ENCODE data around the gene CFAP20DC. TPM values are rescaled to one million over a fixed set of nuclear protein-coding genes. Genes with fewer than 3 reads are reported as not detected.

CFAP20DC gene
- total RNA-seq, 1 donor, result 2.2 TPM

GRCh38 chr3:58749948-58750347 lies 299.9 kb downstream of the CFAP20DC start:
- Histone ChIP-seq H3K4me1 (ENCODE audit: insufficient read depth, low read length) (no peaks in the 10 kb centered on the region), H3K4me3 (ENCODE audit: insufficient read depth, low read length) (no peak overlapping the region), H3K79me2 (ENCODE audit: insufficient read depth, low read length) (no peaks in the 10 kb centered on the region), H3K9me3 (ENCODE audit: low read depth, low read length) (no peaks in the 10 kb centered on the region), H3K27me3 (ENCODE audit: insufficient read depth, low read length) (no peaks in the 10 kb centered on the region), H3K27ac (ENCODE audit: low read depth, low read length) (no peak overlapping the region), H3K36me3 (ENCODE audit: insufficient read depth, low read length) (no peaks in the 10 kb centered on the region), H3K4me2 (ENCODE audit: insufficient read depth, low read length) (no peak overlapping the region), H4K20me1 (ENCODE audit: insufficient read depth, low read length) (no peaks in the 10 kb centered on the region), H2AFZ (ENCODE audit: low read length) (no peak overlapping the region)
- no peak for TF ChIP-seq CTCF (IDR thresholded peaks at IDR 0.05; ENCODE audit: extremely low read depth, low read depth, low read length)
- no peak for DNase-seq (ENCODE audit: insufficient read length, low spot score, missing footprints)

- Histone ChIP-seq H2AFZ (ENCODE audit: low read length) (no peak overlapping the region), H3K4me1 (ENCODE audit: insufficient read depth, low read length) (no peaks in the 10 kb centered on the region), H3K9me3 (ENCODE audit: low read depth, low read length) (no peaks in the 10 kb centered on the region), H3K27me3 (ENCODE audit: insufficient read depth, low read length) (no peaks in the 10 kb centered on the region), H3K79me2 (ENCODE audit: insufficient read depth, low read length) (no peaks in the 10 kb centered on the region), H4K20me1 (ENCODE audit: insufficient read depth, low read length) (no peaks in the 10 kb centered on the region), H3K36me3 (ENCODE audit: insufficient read depth, low read length) (no peaks in the 10 kb centered on the region), H3K4me2 (ENCODE audit: insufficient read depth, low read length) (no peak overlapping the region), H3K4me3 (ENCODE audit: insufficient read depth, low read length) (no peak overlapping the region), H3K27ac (ENCODE audit: low read depth, low read length) (no peak overlapping the region)
- TF ChIP-seq CTCF (IDR thresholded peaks at IDR 0.05; ENCODE audit: extremely low read depth, low read depth, low read length), result no peak
- no peak for DNase-seq (ENCODE audit: insufficient read length, low spot score, missing footprints)
These were observed 301.8 kb downstream of the CFAP20DC start for GRCh38 chr3:58748024-58748423.

GRCh38 chr3:58746758-58747157 lies 303.1 kb downstream of the CFAP20DC start:
- H3K36me3 ChIP-seq (ENCODE audit: insufficient read depth, low read length), result no peaks in the 10 kb centered on the region

GRCh38 chr3:58743296-58743695 lies 306.5 kb downstream of the CFAP20DC start:
- no peaks in the 10 kb centered on the region for H3K79me2 ChIP-seq (ENCODE audit: insufficient read depth, low read length)
- no peaks in the 10 kb centered on the region for H3K27me3 ChIP-seq (ENCODE audit: insufficient read depth, low read length)
- no peak for DNase-seq (ENCODE audit: insufficient read length, low spot score, missing footprints)
- H3K27ac ChIP-seq (ENCODE audit: low read depth, low read length), result no peak overlapping the region
- H2AFZ ChIP-seq (ENCODE audit: low read length), result no peak overlapping the region
- H3K36me3 ChIP-seq (ENCODE audit: insufficient read depth, low read length), result no peaks in the 10 kb centered on the region
- H4K20me1 ChIP-seq (ENCODE audit: insufficient read depth, low read length), result no peaks in the 10 kb centered on the region
- no peak overlapping the region for H3K4me3 ChIP-seq (ENCODE audit: insufficient read depth, low read length)
- H3K4me2 ChIP-seq (ENCODE audit: insufficient read depth, low read length), result no peak overlapping the region
- no peaks in the 10 kb centered on the region for H3K4me1 ChIP-seq (ENCODE audit: insufficient read depth, low read length)
- no peak for TF ChIP-seq CTCF (IDR thresholded peaks at IDR 0.05; ENCODE audit: extremely low read depth, low read depth, low read length)
- no peaks in the 10 kb centered on the region for H3K9me3 ChIP-seq (ENCODE audit: low read depth, low read length)

More at GRCh38 chr3:58746758-58747157, 303.1 kb downstream of the CFAP20DC start:
- Histone ChIP-seq H4K20me1 (ENCODE audit: insufficient read depth, low read length) (no peaks in the 10 kb centered on the region), H3K4me3 (ENCODE audit: insufficient read depth, low read length) (no peak overlapping the region), H2AFZ (ENCODE audit: low read length) (no peak overlapping the region), H3K27ac (ENCODE audit: low read depth, low read length) (no peak overlapping the region), H3K4me2 (ENCODE audit: insufficient read depth, low read length) (no peak overlapping the region), H3K4me1 (ENCODE audit: insufficient read depth, low read length) (no peaks in the 10 kb centered on the region), H3K27me3 (ENCODE audit: insufficient read depth, low read length) (no peaks in the 10 kb centered on the region), H3K79me2 (ENCODE audit: insufficient read depth, low read length) (no peaks in the 10 kb centered on the region), H3K9me3 (ENCODE audit: low read depth, low read length) (no peaks in the 10 kb centered on the region)
- no peak for DNase-seq (ENCODE audit: insufficient read length, low spot score, missing footprints)
- no peak for TF ChIP-seq CTCF (IDR thresholded peaks at IDR 0.05; ENCODE audit: extremely low read depth, low read depth, low read length)
